ENCODE measurements around the gene PARK7. TPM values are rescaled to one million over a fixed set of nuclear protein-coding genes. Genes with fewer than 3 reads are reported as not detected.
A peak's percentile ranks its signal among the peaks of the same experiment; 100 is the strongest.

Gene PARK7
- polyA plus RNA-seq, 2 of the 4 experiments (the other 2 are of a cell fraction): 372 to 446 TPM

DNA sequence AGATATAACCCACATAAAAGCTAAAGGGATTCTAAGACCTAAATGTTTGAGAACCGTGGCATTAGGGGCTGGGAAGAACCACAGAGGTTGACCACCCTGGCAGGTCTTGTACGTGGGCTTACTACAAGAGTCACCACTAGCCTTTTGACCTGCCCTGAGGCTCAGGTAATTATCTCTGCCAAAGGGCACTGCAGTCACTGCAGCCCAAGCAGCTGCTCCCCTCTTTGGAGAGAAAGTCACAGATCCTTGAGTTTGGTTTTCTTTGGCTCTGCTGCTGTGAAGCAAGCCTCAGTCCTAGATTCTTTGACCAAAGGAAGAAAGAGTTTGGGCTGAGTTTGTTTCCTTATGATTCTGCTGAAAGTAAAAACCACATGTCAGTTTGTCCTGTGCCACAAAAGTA is 11.6 kb downstream of the PARK7 start:
- no peak for DNase-seq (ENCODE audit: low read depth in 1 of 2, low spot score in 1 of 2)
- no peaks in the 10 kb centered on the region for H3K9me3 ChIP-seq
- ChIA-PET CTCF (interaction anchor here (0.7 to 4.9 kb wide), 6 partner anchors 8 to 377 kb away, joined by 3 to 76 read pairs (median 4); no protein-coding TSS in a partner anchor), POLR2A (no interaction called here)
- no peak for FAIRE-seq
- 93% methylated on average over 2 of the region's 2 CpGs for WGBS (ENCODE audit: missing lambda C conversion rate)
- no peak for ATAC-seq
- no peak overlapping the region for H3K4me2 ChIP-seq
- TF ChIP-seq CHD4 (IDR thresholded peaks at IDR 0.05; ENCODE audit: borderline replicate concordance) (no peak), HOXA7 (CRISPR knock-in tag; IDR thresholded peaks at IDR 0.05) (no peak), MAZ (IDR thresholded peaks at IDR 0.05; ENCODE audit: borderline replicate concordance, low read depth, low read length) (no peak), HDAC2 (IDR thresholded peaks at IDR 0.05) (no peak), ELK1 (IDR thresholded peaks at IDR 0.05; ENCODE audit: low read depth, low read length) (no peak), RAD21 (conservative IDR thresholded peaks at IDR 0.05 in 1 of 2, IDR thresholded peaks at IDR 0.05 in 1 of 2) (no peak), HES2 (IDR thresholded peaks at IDR 0.05) (no peak), BHLHE40 (IDR thresholded peaks at IDR 0.05; ENCODE audit: low read depth, low read length) (no peak), EP300 (IDR thresholded peaks at IDR 0.05) (no peak)
- TF ChIP-seq, protein P1, sequence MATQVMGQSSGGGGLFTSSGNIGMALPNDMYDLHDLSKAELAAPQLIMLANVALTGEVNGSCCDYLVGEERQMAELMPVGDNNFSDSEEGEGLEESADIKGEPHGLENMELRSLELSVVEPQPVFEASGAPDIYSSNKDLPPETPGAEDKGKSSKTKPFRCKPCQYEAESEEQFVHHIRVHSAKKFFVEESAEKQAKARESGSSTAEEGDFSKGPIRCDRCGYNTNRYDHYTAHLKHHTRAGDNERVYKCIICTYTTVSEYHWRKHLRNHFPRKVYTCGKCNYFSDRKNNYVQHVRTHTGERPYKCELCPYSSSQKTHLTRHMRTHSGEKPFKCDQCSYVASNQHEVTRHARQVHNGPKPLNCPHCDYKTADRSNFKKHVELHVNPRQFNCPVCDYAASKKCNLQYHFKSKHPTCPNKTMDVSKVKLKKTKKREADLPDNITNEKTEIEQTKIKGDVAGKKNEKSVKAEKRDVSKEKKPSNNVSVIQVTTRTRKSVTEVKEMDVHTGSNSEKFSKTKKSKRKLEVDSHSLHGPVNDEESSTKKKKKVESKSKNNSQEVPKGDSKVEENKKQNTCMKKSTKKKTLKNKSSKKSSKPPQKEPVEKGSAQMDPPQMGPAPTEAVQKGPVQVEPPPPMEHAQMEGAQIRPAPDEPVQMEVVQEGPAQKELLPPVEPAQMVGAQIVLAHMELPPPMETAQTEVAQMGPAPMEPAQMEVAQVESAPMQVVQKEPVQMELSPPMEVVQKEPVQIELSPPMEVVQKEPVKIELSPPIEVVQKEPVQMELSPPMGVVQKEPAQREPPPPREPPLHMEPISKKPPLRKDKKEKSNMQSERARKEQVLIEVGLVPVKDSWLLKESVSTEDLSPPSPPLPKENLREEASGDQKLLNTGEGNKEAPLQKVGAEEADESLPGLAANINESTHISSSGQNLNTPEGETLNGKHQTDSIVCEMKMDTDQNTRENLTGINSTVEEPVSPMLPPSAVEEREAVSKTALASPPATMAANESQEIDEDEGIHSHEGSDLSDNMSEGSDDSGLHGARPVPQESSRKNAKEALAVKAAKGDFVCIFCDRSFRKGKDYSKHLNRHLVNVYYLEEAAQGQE (IDR thresholded peaks at IDR 0.05): no peak
- H3K27ac ChIP-seq: no peak overlapping the region
- H3K4me3 ChIP-seq: no peak overlapping the region
- H3K4me1 ChIP-seq: 0 out of 3 replicates have a peak, but pooled peaks cover 3% of the 10 kb centered on the region

GRCh38 chr1:7975212-7975865 is 13.8 kb downstream of the PARK7 start:
- WGBS (ENCODE audit: missing lambda C conversion rate): 44% methylated on average over 8 of the region's 8 CpGs
- peak overlapping the region in 1 of 2 experiments; percentile 31; a peak in 1 of 6 replicates for H3K27ac ChIP-seq

More at GRCh38 chr1:7975212-7975865, 13.8 kb downstream of the PARK7 start:
- Histone ChIP-seq H3K4me3 (no peak overlapping the region), H3K4me2 (no peak overlapping the region), H3K4me1 (0 out of 3 replicates have a peak, but pooled peaks cover 3% of the 10 kb centered on the region), H3K9me3 (no peaks in the 10 kb centered on the region)
- FAIRE-seq: no peak
- peak; percentile 100 for ATAC-seq
- peak; percentile 70 to 86 for DNase-seq (ENCODE audit: low read depth in 1 of 2, low spot score in 1 of 2)
- TF ChIP-seq SMC3 (IDR thresholded peaks at IDR 0.05): peak; percentile 84
- TF ChIP-seq RAD21 (conservative IDR thresholded peaks at IDR 0.05 in 1 of 2, IDR thresholded peaks at IDR 0.05 in 1 of 2): peak; percentile 87
- TF ChIP-seq, protein P2, sequence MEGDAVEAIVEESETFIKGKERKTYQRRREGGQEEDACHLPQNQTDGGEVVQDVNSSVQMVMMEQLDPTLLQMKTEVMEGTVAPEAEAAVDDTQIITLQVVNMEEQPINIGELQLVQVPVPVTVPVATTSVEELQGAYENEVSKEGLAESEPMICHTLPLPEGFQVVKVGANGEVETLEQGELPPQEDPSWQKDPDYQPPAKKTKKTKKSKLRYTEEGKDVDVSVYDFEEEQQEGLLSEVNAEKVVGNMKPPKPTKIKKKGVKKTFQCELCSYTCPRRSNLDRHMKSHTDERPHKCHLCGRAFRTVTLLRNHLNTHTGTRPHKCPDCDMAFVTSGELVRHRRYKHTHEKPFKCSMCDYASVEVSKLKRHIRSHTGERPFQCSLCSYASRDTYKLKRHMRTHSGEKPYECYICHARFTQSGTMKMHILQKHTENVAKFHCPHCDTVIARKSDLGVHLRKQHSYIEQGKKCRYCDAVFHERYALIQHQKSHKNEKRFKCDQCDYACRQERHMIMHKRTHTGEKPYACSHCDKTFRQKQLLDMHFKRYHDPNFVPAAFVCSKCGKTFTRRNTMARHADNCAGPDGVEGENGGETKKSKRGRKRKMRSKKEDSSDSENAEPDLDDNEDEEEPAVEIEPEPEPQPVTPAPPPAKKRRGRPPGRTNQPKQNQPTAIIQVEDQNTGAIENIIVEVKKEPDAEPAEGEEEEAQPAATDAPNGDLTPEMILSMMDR (IDR thresholded peaks at IDR 0.05): peak; percentile 89
- TF ChIP-seq ESRRA (IDR thresholded peaks at IDR 0.05; ENCODE audit: borderline replicate concordance, low read length): no peak
- ChIA-PET CTCF (interaction anchor here (0.5 to 11.9 kb wide), 54 partner anchors 9 to 1030 kb away, joined by 3 to 145 read pairs (median 4); partner anchors contain the start of gene SLC45A1), POLR2A (interaction anchor here (0.9 to 1.5 kb wide), 3 partner anchors 14 to 339 kb away, joined by 3 to 8 read pairs (median 5); partner anchors contain the start of gene PARK7)

All from A549 (cell line).